Vagina (tissue), 2 donors: ENCODE data around the gene LCOR. TPM values are rescaled to one million over a fixed set of nuclear protein-coding genes. Genes with fewer than 3 reads are reported as not detected.

Source experiments
- DNase-seq, 2 donors: peaks; one replicate each; pipeline ENCODE4 v3.0.0-alpha.2; 2017; ENCODE audit errors: extremely low spot score in 2 of 2
- H3K27ac ChIP-seq: fragments of 200-600 bp; sonication (generic); one replicate; pipeline ENCODE4 v1.5.1; 2019
- H3K27me3 ChIP-seq: fragments of 200-600 bp; sonication (generic); one replicate; pipeline ENCODE4 v1.5.1; 2019
- H3K36me3 ChIP-seq, 2 donors: fragments of 200-600 bp; sonication (generic); one replicate each; pipeline ENCODE4 v1.5.1; 2017 to 2019
- H3K4me1 ChIP-seq: fragments of 200-600 bp; sonication (generic); one replicate; pipeline ENCODE4 v1.5.1; 2019
- H3K4me3 ChIP-seq, 2 donors: fragments of 200-600 bp; sonication (generic); 1 replicate in 1 of 2; 2 replicates in 1 of 2; pipeline ENCODE4 v1.5.1; 2016 to 2019
- H3K9me3 ChIP-seq: fragments of 200-600 bp; sonication (generic); one replicate; pipeline ENCODE4 v1.5.1; 2019
- CTCF ChIP-seq, 3 experiments: fragments of 450-650 bp in 2 of 3; fragments of 200-600 bp in 1 of 3; sonication (generic) in 1 of 3; IDR thresholded peaks; one replicate each; pipeline ENCODE4 v1.5.1; 2017 to 2019; ENCODE audit warnings: antibody characterized with exemption in 3 of 3, mild to moderate bottlenecking in 2 of 3, moderate library complexity in 2 of 3
- POLR2A ChIP-seq, 2 donors: fragments of 450-650 bp; IDR thresholded peaks; one replicate each; pipeline ENCODE4 v1.6.1; 2017; ENCODE audit warnings: antibody characterized with exemption in 2 of 2, mild to moderate bottlenecking in 2 of 2, moderate library complexity in 2 of 2
- POLR2AphosphoS5 ChIP-seq, 2 donors: sonication (generic); formaldehyde crosslinking; IDR thresholded peaks; one replicate each; pipeline ENCODE4 v1.9.0; 2017; ENCODE audit warnings: antibody characterized with exemption in 2 of 2, mild to moderate bottlenecking in 2 of 2, low read depth in 1 of 2; ENCODE audit not compliant: insufficient read depth in 1 of 2
- intact Hi-C: fragments of 100-400 bp; cut with DNase I; formaldehyde crosslinking; loops from one replicate; pipeline ENCODE4 v1.15.1; 2023
- total RNA-seq: library from RNA; depleted of rRNA; stranded (reverse); fragments of >200 nt; gene quantifications from one replicate; pipeline ENCODE4 v1.2.3, GENCODE V29; 2016

The LCOR gene
- total RNA-seq, 1 donor from 2014 or later = 85.2 TPM

- intact Hi-C loops = no loop called here
- Histone ChIP-seq H3K9me3 (no peaks in the 10 kb centered on the region), H3K4me3 (no peak overlapping the region), H3K27ac (no peak overlapping the region), H3K36me3 (no peaks in the 10 kb centered on the region), H3K27me3 (no peaks in the 10 kb centered on the region), H3K4me1 (no peaks in the 10 kb centered on the region)
- peak; percentile 37 to 70 for DNase-seq
- TF ChIP-seq POLR2AphosphoS5 (IDR thresholded peaks at IDR 0.05; ENCODE audit: insufficient read depth in 1 of 2, low read depth in 1 of 2) (no peak), CTCF (IDR thresholded peaks at IDR 0.05) (no peak)
These were observed 168.5 kb downstream of the LCOR start for GRCh38 chr10:97000487-97001182.

GRCh38 chr10:97001183-97001991, 169.3 kb downstream of the LCOR start:
- H3K4me1 ChIP-seq = no peaks in the 10 kb centered on the region
- no peaks in the 10 kb centered on the region for H3K36me3 ChIP-seq
- H3K27me3 ChIP-seq = no peaks in the 10 kb centered on the region
- intact Hi-C loops = no loop called here
- no peak for TF ChIP-seq POLR2AphosphoS5 (IDR thresholded peaks at IDR 0.05; ENCODE audit: insufficient read depth in 1 of 2, low read depth in 1 of 2)
- TF ChIP-seq CTCF (IDR thresholded peaks at IDR 0.05) = no peak
- TF ChIP-seq POLR2A (IDR thresholded peaks at IDR 0.05) = no peak
- peak; percentile 70 to 95 for DNase-seq
- no peak overlapping the region for H3K27ac ChIP-seq
- H3K9me3 ChIP-seq = no peaks in the 10 kb centered on the region
- H3K4me3 ChIP-seq = no peak overlapping the region

- no peaks in the 10 kb centered on the region for H3K36me3 ChIP-seq
- H3K4me3 ChIP-seq = no peak overlapping the region
- peak; percentile 46 to 60 for DNase-seq
- intact Hi-C loops = no loop called here
- TF ChIP-seq CTCF (IDR thresholded peaks at IDR 0.05) (no peak), POLR2AphosphoS5 (IDR thresholded peaks at IDR 0.05; ENCODE audit: insufficient read depth in 1 of 2, low read depth in 1 of 2) (no peak), POLR2A (IDR thresholded peaks at IDR 0.05) (no peak)
- no peaks in the 10 kb centered on the region for H3K9me3 ChIP-seq
- no peaks in the 10 kb centered on the region for H3K27me3 ChIP-seq
- no peak overlapping the region for H3K27ac ChIP-seq
- no peaks in the 10 kb centered on the region for H3K4me1 ChIP-seq
These were observed 170.6 kb downstream of the LCOR start for GRCh38 chr10:97002670-97003069.

GRCh38 chr10:97003151-97003803, 171.2 kb downstream of the LCOR start:
- H3K27me3 ChIP-seq = no peaks in the 10 kb centered on the region

More at GRCh38 chr10:97003151-97003803, 171.2 kb downstream of the LCOR start:
- no peak overlapping the region for H3K27ac ChIP-seq
- no peaks in the 10 kb centered on the region for H3K9me3 ChIP-seq
- no peaks in the 10 kb centered on the region for H3K4me1 ChIP-seq
- peak; percentile 58 to 62 for DNase-seq
- H3K4me3 ChIP-seq = no peak overlapping the region
- intact Hi-C loops = no loop called here
- no peaks in the 10 kb centered on the region for H3K36me3 ChIP-seq
- TF ChIP-seq POLR2AphosphoS5 (IDR thresholded peaks at IDR 0.05; ENCODE audit: insufficient read depth in 1 of 2, low read depth in 1 of 2) = no peak
- TF ChIP-seq POLR2A (IDR thresholded peaks at IDR 0.05) = no peak
- TF ChIP-seq CTCF (IDR thresholded peaks at IDR 0.05) = no peak
